Rectal smooth muscle tissue (tissue), 1 donor: Measurements from ENCODE around the gene GLI3.

ENCODE experiments used
- H3K27ac ChIP-seq: one replicate; pipeline ENCODE4 v1.7.0; 2013; ENCODE audit warnings: low read depth, low read length, inconsistent platforms
- H3K27me3 ChIP-seq: one replicate; pipeline ENCODE4 v1.7.0; 2013; ENCODE audit warnings: low read length; ENCODE audit not compliant: control insufficient read depth, insufficient read depth
- H3K36me3 ChIP-seq: one replicate; pipeline ENCODE4 v1.7.0; 2013; ENCODE audit warnings: low read length; ENCODE audit not compliant: control insufficient read depth, insufficient read depth
- H3K4me1 ChIP-seq: one replicate; pipeline ENCODE4 v1.7.0; 2013; ENCODE audit warnings: low read length; ENCODE audit not compliant: control insufficient read depth, insufficient read depth
- H3K4me3 ChIP-seq: one replicate; pipeline ENCODE4 v1.7.0; 2013; ENCODE audit warnings: low read length
- H3K9ac ChIP-seq: one replicate; pipeline ENCODE4 v1.7.0; 2013; ENCODE audit warnings: low read length

The GLI3 gene

GRCh38 chr7:41916450-41916927 is 320.5 kb downstream of the GLI3 start:
- Histone ChIP-seq H3K4me3 (no peak overlapping the region), H3K36me3 (no peaks in the 10 kb centered on the region), H3K27me3 (no peaks in the 10 kb centered on the region), H3K4me1 (peaks cover 12% of the 10 kb centered on the region), H3K9ac (no peak overlapping the region), H3K27ac (peak overlapping the region; percentile 55)

GRCh38 chr7:41915871-41916270 is 321.1 kb downstream of the GLI3 start:
- H3K4me3 ChIP-seq: no peak overlapping the region
- no peaks in the 10 kb centered on the region for H3K36me3 ChIP-seq
- H3K27ac ChIP-seq: no peak overlapping the region
- H3K9ac ChIP-seq: no peak overlapping the region
- H3K4me1 ChIP-seq: peaks cover 8% of the 10 kb centered on the region
- no peaks in the 10 kb centered on the region for H3K27me3 ChIP-seq

- Histone ChIP-seq H3K9ac (no peak overlapping the region), H3K4me3 (no peak overlapping the region), H3K27ac (no peak overlapping the region), H3K36me3 (no peaks in the 10 kb centered on the region), H3K27me3 (no peaks in the 10 kb centered on the region), H3K4me1 (peaks cover 8% of the 10 kb centered on the region)
These were observed 324.0 kb downstream of the GLI3 start for GRCh38 chr7:41912851-41913567.

GRCh38 chr7:41912426-41912825 is 324.6 kb downstream of the GLI3 start:
- no peak overlapping the region for H3K4me3 ChIP-seq
- H3K4me1 ChIP-seq: peaks cover 8% of the 10 kb centered on the region
- H3K27me3 ChIP-seq: no peaks in the 10 kb centered on the region
- H3K9ac ChIP-seq: no peak overlapping the region
- no peaks in the 10 kb centered on the region for H3K36me3 ChIP-seq
- no peak overlapping the region for H3K27ac ChIP-seq

- Histone ChIP-seq H3K4me3 (no peak overlapping the region), H3K27ac (no peak overlapping the region), H3K36me3 (no peaks in the 10 kb centered on the region), H3K9ac (no peak overlapping the region), H3K27me3 (no peaks in the 10 kb centered on the region), H3K4me1 (peaks cover 6% of the 10 kb centered on the region)
These were observed 325.2 kb downstream of the GLI3 start for GRCh38 chr7:41911792-41912191.
